Measurements from ENCODE around the gene RTN4RL1. TPM values are rescaled to one million over a fixed set of nuclear protein-coding genes. Genes with fewer than 3 reads are reported as not detected.

Gene RTN4RL1
- polyA plus RNA-seq, 1 donor (not counting 4 experiments of a cell fraction or from before 2014, with no cell fraction given) = 2.3 TPM

- Histone ChIP-seq H3K36me3 (ENCODE audit: control insufficient read depth in 2 of 2, extremely low read depth in 1 of 2, insufficient read depth in 2 of 2, low read length in 2 of 2) (peaks cover 29 to 35% of the 10 kb centered on the region in 2 experiments), H2AFZ (ENCODE audit: control insufficient read depth, low read length) (no peak overlapping the region), H3K79me2 (ENCODE audit: control insufficient read depth, insufficient read depth, low read length) (no peaks in the 10 kb centered on the region), H3K9ac (ENCODE audit: control insufficient read depth, extremely low read depth, insufficient read depth, low read length) (no peak overlapping the region), H3K9me1 (ENCODE audit: control insufficient read depth, extremely low read depth, insufficient read depth, low read length) (no peaks in the 10 kb centered on the region), H4K20me1 (ENCODE audit: control insufficient read depth, extremely low read depth, insufficient read depth, low read length) (no peaks in the 10 kb centered on the region), H3K4me3 (ENCODE audit: control insufficient read depth in 2 of 3, extremely low read depth in 1 of 3, insufficient read depth in 2 of 3, low read depth in 1 of 3, low read length in 3 of 3) (no peak overlapping the region), H3K4me1 (ENCODE audit: control insufficient read depth, extremely low read depth, insufficient read depth, low read length) (no peaks in the 10 kb centered on the region), H3K9me3 (ENCODE audit: control insufficient read depth, low read depth, low read length) (no peaks in the 10 kb centered on the region), H3K4me2 (ENCODE audit: control insufficient read depth, extremely low read depth, insufficient read depth, low read depth, low read length) (no peak overlapping the region), H3K27ac (ENCODE audit: control insufficient read depth, insufficient read depth, low read length) (no peak overlapping the region), H3K27me3 (ENCODE audit: control insufficient read depth, extremely low read depth, insufficient read depth, low read length) (no peaks in the 10 kb centered on the region)
- FAIRE-seq (no peak), DNase-seq (ENCODE audit: low read depth, low spot score) (no peak)
- TF ChIP-seq, protein P1, sequence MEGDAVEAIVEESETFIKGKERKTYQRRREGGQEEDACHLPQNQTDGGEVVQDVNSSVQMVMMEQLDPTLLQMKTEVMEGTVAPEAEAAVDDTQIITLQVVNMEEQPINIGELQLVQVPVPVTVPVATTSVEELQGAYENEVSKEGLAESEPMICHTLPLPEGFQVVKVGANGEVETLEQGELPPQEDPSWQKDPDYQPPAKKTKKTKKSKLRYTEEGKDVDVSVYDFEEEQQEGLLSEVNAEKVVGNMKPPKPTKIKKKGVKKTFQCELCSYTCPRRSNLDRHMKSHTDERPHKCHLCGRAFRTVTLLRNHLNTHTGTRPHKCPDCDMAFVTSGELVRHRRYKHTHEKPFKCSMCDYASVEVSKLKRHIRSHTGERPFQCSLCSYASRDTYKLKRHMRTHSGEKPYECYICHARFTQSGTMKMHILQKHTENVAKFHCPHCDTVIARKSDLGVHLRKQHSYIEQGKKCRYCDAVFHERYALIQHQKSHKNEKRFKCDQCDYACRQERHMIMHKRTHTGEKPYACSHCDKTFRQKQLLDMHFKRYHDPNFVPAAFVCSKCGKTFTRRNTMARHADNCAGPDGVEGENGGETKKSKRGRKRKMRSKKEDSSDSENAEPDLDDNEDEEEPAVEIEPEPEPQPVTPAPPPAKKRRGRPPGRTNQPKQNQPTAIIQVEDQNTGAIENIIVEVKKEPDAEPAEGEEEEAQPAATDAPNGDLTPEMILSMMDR (optimal IDR thresholded peaks at IDR 0.05 in 1 of 3, IDR thresholded peaks at IDR 0.05 in 1 of 3, conservative IDR thresholded peaks at IDR 0.05 in 1 of 3; ENCODE audit: extremely low read depth in 1 of 3, insufficient read depth in 2 of 3, low read length in 3 of 3) = no peak
- TF ChIP-seq EZH2 (IDR thresholded peaks at IDR 0.05; ENCODE audit: low read length) = no peak
- dilution Hi-C loops (cut with MboI; ENCODE audit: extremely low pct_ligation_motif_present, low sequenced_read_pairs) = no loop called here
Observed at GRCh38 chr17:1888741-1889140, 136.4 kb downstream of the RTN4RL1 start.

Small RNA genes lying within 50 kb of the gene (small RNA-seq; reads per million reads assigned to genes)
- 0 reads per million in 3 experiments for gene AC090617.9 (ENCODE audit: insufficient read length in 3 of 3, low read depth in 3 of 3, low replicate concordance in 1 of 3)
- 1.5 to 81.4 (median 42.2) reads per million in 3 experiments for gene MIR132 (ENCODE audit: insufficient read length in 3 of 3, low read depth in 3 of 3, low replicate concordance in 1 of 3)
- gene MIR212 (ENCODE audit: insufficient read length in 3 of 3, low read depth in 3 of 3, low replicate concordance in 1 of 3) = 0.27 to 3.8 (median 3.3) reads per million in 3 experiments
- gene OVCA2 (ENCODE audit: insufficient read length in 3 of 3, low read depth in 3 of 3, low replicate concordance in 1 of 3) = 0 reads per million in 3 experiments

Other genes starting within 250 kb of the RTN4RL1 start
- 5.6 to 6.3 TPM (median 5.8 TPM) in 3 replicates for gene SMYD4, start 195.4 kb downstream of the RTN4RL1 start, polyA plus RNA-seq
- gene RPA1, start 195.3 kb downstream of the RTN4RL1 start, polyA plus RNA-seq = 70.5 to 79.7 TPM (median 74.9 TPM) in 3 replicates
- gene DPH1, start 4.8 kb upstream of the RTN4RL1 start, polyA plus RNA-seq = 18.9 to 28.8 TPM (median 22.6 TPM) in 3 replicates
- 41.2 to 58.1 TPM (median 53.5 TPM) in 3 replicates for gene OVCA2, start 16.7 kb upstream of the RTN4RL1 start, polyA plus RNA-seq
- gene HIC1, start 29.8 kb upstream of the RTN4RL1 start, polyA plus RNA-seq = 0.64 to 1.1 TPM (median 0.92 TPM) in 3 replicates

Measured in keratinocyte (primary cell).